ENCODE measurements around the gene TLE5.

The TLE5 gene

DNA sequence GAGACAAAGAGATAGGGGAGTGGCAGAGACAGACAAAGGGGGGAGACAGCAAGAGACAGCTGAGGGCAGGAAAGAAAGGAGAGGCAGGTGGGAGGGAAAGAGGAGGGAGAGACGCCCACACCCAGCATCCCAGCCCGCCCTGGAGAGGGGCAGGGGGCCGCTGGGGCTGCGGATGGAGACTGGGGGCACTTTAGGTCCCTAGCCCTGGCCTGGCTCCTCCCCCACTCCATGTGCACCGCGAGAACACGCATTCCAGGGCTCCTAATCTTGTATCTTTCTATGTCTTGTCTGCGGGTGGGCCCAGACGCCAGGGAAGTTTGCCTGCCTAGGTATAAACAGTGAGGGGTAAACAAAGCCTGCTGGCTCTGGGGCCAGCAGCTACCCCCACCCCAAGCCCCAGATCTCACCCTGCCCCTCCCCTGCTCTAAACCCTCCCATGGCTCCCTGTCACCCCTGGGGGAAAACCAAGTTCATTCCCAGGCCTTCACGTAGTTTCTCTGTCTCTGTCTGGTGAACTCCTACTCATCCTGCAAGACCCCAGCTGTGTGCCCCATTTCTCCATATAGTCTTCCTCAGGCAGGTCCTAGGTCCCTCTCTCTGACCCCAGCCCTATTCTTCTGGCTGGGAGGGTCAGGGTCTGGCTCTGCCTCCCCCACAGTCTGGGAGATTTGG is 5.7 kb downstream of the TLE5 start:
- H3K36me3 ChIP-seq (ENCODE audit: control insufficient read depth, insufficient read depth, low read length) = peaks cover 36% of the 10 kb centered on the region
- TF ChIP-seq, protein P1, sequence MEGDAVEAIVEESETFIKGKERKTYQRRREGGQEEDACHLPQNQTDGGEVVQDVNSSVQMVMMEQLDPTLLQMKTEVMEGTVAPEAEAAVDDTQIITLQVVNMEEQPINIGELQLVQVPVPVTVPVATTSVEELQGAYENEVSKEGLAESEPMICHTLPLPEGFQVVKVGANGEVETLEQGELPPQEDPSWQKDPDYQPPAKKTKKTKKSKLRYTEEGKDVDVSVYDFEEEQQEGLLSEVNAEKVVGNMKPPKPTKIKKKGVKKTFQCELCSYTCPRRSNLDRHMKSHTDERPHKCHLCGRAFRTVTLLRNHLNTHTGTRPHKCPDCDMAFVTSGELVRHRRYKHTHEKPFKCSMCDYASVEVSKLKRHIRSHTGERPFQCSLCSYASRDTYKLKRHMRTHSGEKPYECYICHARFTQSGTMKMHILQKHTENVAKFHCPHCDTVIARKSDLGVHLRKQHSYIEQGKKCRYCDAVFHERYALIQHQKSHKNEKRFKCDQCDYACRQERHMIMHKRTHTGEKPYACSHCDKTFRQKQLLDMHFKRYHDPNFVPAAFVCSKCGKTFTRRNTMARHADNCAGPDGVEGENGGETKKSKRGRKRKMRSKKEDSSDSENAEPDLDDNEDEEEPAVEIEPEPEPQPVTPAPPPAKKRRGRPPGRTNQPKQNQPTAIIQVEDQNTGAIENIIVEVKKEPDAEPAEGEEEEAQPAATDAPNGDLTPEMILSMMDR (IDR thresholded peaks at IDR 0.05; ENCODE audit: insufficient read depth, low read length, poor library complexity, severe bottlenecking) = no peak
- H3K4me3 ChIP-seq (replicated peaks; ENCODE audit: low read depth, low read length) = no peak overlapping the region
- no peaks in the 10 kb centered on the region for H3K27me3 ChIP-seq (replicated peaks; ENCODE audit: control insufficient read depth, insufficient read depth, low read length)
- no peak for DNase-seq (ENCODE audit: extremely low read depth, insufficient read length)

DNA sequence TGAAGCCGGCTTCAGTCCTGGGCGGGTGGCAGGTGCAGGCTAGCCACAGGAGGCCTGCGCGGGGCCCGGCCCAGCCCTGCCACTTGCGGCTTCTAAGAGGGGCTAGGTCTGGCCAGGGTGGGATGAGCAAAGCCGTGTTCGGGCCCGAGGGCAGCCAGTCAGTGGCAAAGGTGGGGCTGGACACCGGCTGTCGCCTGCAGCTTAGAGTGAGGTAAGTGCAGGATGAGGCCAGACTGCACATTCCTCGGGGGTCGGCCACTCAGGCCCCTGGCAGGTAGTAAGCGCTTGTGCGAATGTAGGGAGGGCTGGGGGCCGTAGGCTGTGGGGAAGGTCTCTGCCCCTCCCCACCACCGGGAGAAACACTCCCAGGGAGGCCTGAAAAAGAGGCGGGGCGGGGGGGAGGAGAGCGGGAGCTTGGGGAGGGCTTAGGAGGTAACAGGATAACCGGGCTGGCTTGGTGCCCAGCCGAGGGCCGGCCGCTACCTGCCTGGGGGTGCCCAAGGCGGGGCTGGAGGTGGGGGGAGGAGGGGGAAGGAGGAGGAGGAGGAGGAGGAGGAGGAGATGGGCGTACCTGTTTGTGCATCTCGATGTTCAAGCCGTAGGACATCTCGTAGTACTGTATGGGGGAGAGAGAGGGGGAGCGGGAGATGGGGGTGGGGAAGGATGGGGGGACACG is 6.4 kb downstream of the TLE5 start:
- no peak for DNase-seq (ENCODE audit: extremely low read depth, insufficient read length)
- TF ChIP-seq, protein P1 (IDR thresholded peaks at IDR 0.05; ENCODE audit: insufficient read depth, low read length, poor library complexity, severe bottlenecking) = no peak
- Histone ChIP-seq H3K36me3 (ENCODE audit: control insufficient read depth, insufficient read depth, low read length) (peaks cover 36% of the 10 kb centered on the region), H3K27me3 (replicated peaks; ENCODE audit: control insufficient read depth, insufficient read depth, low read length) (no peaks in the 10 kb centered on the region), H3K4me3 (replicated peaks; ENCODE audit: low read depth, low read length) (no peak overlapping the region)

DNA sequence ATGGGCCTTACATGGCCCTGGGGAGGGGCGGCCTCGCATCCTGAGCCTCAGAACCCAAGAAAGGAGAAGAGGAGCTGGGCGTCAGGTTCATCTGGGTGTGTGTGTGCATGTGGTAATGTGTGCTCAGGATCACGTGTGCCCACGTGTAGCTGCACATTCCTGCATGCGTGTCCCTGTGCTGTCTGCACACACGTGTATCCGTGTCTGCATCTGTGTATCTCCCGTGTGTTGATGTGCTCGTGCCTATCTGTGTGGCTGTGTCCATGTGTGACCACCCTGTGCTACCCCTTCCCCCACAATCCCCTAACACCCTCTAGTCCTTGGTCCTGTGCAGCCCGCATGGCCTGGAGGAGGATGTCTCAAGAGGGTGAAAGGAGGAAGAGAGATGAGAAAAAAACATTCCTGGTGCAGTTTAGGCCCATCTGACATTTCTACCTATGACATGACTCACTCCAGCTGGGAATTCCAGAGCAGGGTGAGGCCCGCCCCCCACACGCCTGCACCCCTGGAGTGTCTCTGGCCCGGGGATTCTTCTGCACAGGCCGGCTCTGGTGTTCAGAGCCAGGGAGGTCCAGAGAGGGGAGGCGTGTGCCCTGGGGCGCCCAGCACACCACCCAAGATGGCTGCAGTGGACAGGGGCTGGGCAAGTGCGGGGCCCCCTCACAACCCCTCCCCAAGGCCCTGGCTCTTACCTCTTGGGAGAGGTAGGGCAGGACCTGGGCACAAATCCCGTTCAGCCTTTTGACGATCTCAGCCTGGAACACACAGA is 7.1 kb downstream of the TLE5 start:
- Histone ChIP-seq H3K27me3 (replicated peaks; ENCODE audit: control insufficient read depth, insufficient read depth, low read length) (no peaks in the 10 kb centered on the region), H3K4me3 (replicated peaks; ENCODE audit: low read depth, low read length) (no peak overlapping the region), H3K36me3 (ENCODE audit: control insufficient read depth, insufficient read depth, low read length) (peaks cover 36% of the 10 kb centered on the region)
- TF ChIP-seq, protein P1 (IDR thresholded peaks at IDR 0.05; ENCODE audit: insufficient read depth, low read length, poor library complexity, severe bottlenecking) = no peak
- DNase-seq (ENCODE audit: extremely low read depth, insufficient read length) = no peak

DNA sequence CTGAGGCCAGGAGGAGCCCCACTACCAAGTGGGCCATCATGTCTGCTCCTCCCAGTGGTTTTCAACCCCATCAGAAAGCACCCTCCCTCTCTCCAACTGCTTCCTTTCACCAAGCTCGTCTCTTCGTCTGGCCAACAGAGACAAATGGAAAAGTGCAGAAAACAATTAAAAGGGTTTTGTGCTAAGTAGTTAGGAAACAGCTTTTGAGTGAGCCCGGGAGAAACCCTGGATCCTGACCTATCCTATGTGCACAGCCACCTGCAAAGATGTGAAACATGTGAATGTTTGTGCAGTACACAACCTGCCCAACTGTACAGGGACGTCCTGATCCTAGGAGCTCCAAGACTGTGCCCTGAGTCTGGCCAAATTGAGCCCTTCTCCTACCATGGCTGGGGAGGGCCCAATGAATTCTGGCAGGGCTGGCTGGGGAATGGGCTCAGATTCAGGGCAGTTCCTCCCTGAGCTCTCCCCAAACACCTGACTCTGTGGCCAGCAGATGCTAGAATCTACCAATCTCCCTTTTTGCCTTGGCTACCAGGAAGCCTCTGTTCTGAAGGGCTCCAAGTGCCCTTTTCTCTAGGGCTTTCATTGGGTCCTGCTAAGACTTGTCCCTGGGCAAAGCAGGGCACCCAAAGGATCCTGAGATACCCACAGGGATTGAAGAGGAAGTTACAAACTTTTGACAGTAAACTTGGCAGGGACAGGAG is 7.9 kb downstream of the TLE5 start:
- no peak for DNase-seq (ENCODE audit: extremely low read depth, insufficient read length)
- no peaks in the 10 kb centered on the region for H3K27me3 ChIP-seq (replicated peaks; ENCODE audit: control insufficient read depth, insufficient read depth, low read length)
- TF ChIP-seq, protein P1 (IDR thresholded peaks at IDR 0.05; ENCODE audit: insufficient read depth, low read length, poor library complexity, severe bottlenecking) = no peak
- H3K36me3 ChIP-seq (ENCODE audit: control insufficient read depth, insufficient read depth, low read length) = peaks cover 32% of the 10 kb centered on the region
- no peak overlapping the region for H3K4me3 ChIP-seq (replicated peaks; ENCODE audit: low read depth, low read length)

DNA sequence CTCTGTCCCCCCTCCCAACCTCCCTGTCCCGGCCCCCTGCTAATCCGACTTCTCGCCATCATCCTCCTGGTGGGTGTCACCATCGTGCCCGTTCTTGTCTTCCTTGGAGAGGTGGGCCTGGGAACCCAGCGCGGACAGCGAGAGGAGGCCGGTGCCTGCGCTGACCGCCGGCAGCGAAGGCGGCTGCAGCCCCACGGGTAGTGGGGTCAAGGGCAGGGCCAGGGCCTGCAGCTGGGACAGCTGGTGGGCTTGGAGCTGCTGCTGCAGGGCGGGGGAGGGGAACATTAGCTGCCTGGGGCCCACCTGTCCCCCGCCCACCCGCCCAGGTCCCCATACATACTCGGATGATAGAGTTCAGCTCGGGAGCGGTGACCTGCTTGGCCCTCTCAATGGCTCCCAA is 8.5 kb downstream of the TLE5 start:
- Histone ChIP-seq H3K36me3 (ENCODE audit: control insufficient read depth, insufficient read depth, low read length) (peaks cover 31% of the 10 kb centered on the region), H3K4me3 (replicated peaks; ENCODE audit: low read depth, low read length) (no peak overlapping the region), H3K27me3 (replicated peaks; ENCODE audit: control insufficient read depth, insufficient read depth, low read length) (no peaks in the 10 kb centered on the region)
- TF ChIP-seq, protein P1 (IDR thresholded peaks at IDR 0.05; ENCODE audit: insufficient read depth, low read length, poor library complexity, severe bottlenecking) = no peak
- DNase-seq (ENCODE audit: extremely low read depth, insufficient read length) = no peak
